ENCODE measurements around the gene RAD51B.

The RAD51B gene

DNA sequence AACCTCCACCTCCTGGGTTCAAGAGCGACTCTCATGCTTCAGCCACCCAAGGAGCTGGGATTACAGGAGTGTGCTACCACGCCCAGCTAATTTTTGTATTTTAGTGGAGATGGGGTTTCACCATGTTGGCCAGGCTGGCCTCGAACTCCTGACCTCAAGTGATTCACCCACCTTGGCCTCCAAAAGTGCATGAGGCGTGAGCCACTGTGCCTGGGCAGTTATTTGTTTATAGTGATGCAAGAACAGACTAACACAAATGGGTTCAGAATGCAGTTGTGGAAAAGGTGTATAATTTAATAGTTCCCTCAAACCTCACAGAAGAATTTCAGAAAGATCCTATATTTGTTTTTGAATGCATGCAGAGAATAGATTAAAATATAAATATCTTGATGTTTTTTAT is 526.2 kb downstream of the RAD51B start:
- Histone ChIP-seq H2AFZ (ENCODE audit: low read length) (no peak overlapping the region), H3K4me2 (ENCODE audit: low read depth, low read length) (no peak overlapping the region), H3K79me2 (ENCODE audit: low read length) (no peaks in the 10 kb centered on the region), H4K20me1 (ENCODE audit: insufficient read depth, low read length) (no peaks in the 10 kb centered on the region), H3F3A (ENCODE audit: insufficient read depth, low read length) (peaks cover 10% of the 10 kb centered on the region), H3K9ac (ENCODE audit: low read length) (no peak overlapping the region), H3K36me3 (replicated peaks; ENCODE audit: insufficient read depth, low read length) (no peaks in the 10 kb centered on the region), H3K9me2 (replicated peaks; ENCODE audit: insufficient read depth, low read length) (no peaks in the 10 kb centered on the region), H3K27ac (ENCODE audit: low read length) (no peak overlapping the region), H3K4me3 (ENCODE audit: low read length) (no peak overlapping the region), H3K4me1 (ENCODE audit: low read length) (peaks cover 16% of the 10 kb centered on the region), H3K27me3 (replicated peaks; ENCODE audit: insufficient read depth, low read length) (no peaks in the 10 kb centered on the region; the same call in 1 of the 2 replicates), H3K9me3 (replicated peaks; ENCODE audit: insufficient read depth, low read length) (no peaks in the 10 kb centered on the region)
- no peak for TF ChIP-seq EZH2phosphoT487 (IDR thresholded peaks at IDR 0.05; ENCODE audit: low read length)
- TF ChIP-seq CTCF (IDR thresholded peaks at IDR 0.05; ENCODE audit: low read length) = no peak
- no peak for DNase-seq

DNA sequence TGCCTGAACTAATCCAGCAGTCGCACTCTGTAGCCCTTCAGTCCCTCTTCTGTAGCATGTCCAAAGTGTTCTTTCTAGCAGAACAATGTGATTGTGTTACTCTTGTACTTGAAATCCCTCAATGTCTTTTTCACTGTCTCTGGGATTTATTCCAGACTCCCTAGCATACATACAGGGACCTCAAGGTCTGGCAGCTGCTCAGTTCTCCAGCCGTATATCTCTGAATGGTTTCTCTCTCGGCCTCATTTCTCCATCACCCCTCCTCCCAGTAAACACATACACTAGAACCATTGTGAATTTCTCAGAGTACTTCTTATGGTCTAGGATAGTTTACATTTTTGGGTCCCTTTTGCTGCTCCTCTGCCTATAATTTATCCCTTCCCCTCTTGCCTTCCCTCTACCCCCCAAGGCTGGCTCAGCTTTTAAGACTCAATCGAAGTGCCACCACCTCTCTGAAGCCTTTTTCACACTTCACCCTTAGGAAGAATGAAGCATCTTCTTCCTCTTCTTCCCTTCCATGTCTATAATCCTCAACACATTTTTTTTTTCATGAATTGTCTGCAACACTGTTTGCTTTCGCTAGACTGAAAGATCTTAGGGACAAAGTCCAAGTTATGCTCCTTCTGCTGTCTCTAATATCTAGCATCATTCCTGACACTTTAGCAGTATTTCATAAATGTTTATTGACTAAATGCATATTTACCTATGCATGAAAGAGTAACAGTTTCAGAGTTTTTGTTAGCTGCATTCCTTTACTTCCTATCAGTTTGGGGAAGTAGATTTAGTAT is 527.2 kb downstream of the RAD51B start:
- TF ChIP-seq EZH2 (optimal IDR thresholded peaks at IDR 0.05; ENCODE audit: low read depth, low read length) (no peak), EZH2phosphoT487 (IDR thresholded peaks at IDR 0.05; ENCODE audit: low read length) (no peak), CTCF (IDR thresholded peaks at IDR 0.05; ENCODE audit: low read length) (no peak)
- Histone ChIP-seq H3K9me3 (replicated peaks; ENCODE audit: insufficient read depth, low read length) (no peaks in the 10 kb centered on the region), H3K27me3 (replicated peaks; ENCODE audit: insufficient read depth, low read length) (no peaks in the 10 kb centered on the region)

DNA sequence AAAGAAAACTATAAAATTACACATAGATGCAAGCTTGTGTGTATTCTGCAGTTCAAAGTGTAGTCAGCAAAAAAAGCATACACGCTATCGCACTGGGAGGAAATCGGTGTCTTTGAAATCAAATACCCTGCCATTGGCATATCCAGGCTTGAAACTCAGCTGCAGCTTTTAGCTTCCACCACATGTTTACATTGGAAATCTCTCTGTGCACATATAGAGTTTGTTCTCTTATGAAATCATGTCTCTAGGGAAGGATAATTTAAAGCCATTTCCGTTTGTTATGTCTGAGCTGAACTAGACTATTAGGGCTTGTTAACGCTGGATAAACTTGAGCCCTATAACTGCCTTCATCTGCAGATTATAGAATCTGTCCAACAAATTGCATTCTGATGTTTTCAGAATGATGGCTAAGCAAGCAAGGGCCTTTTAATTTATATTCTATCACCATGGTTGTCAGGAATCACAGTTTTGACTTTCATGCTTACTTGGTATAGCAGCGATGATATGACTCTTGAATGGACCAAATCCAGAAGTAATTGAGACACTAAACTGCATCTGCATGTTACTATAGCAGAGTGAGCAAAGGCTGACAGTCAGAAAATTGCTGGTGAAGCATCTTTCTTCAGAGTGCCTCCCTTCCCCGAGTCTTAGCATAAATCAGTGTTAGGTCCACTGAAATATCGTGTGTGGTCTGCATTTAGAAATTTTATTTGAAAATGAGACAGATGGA is 530.5 kb downstream of the RAD51B start:
- Histone ChIP-seq H3K9me3 (replicated peaks; ENCODE audit: insufficient read depth, low read length) (no peaks in the 10 kb centered on the region), H3K4me1 (ENCODE audit: low read length) (no peaks in the 10 kb centered on the region), H2AFZ (ENCODE audit: low read length) (no peak overlapping the region), H3K79me2 (ENCODE audit: low read length) (no peaks in the 10 kb centered on the region), H3K27ac (ENCODE audit: low read length) (no peak overlapping the region), H3K27me3 (replicated peaks; ENCODE audit: insufficient read depth, low read length) (no peaks in the 10 kb centered on the region), H3K9me2 (replicated peaks; ENCODE audit: insufficient read depth, low read length) (no peaks in the 10 kb centered on the region), H3K4me3 (ENCODE audit: low read length) (no peak overlapping the region), H3K36me3 (replicated peaks; ENCODE audit: insufficient read depth, low read length) (no peaks in the 10 kb centered on the region), H3F3A (ENCODE audit: insufficient read depth, low read length) (no peaks in the 10 kb centered on the region), H3K9ac (ENCODE audit: low read length) (no peak overlapping the region), H3K4me2 (ENCODE audit: low read depth, low read length) (no peak overlapping the region), H4K20me1 (ENCODE audit: insufficient read depth, low read length) (no peaks in the 10 kb centered on the region)
- no peak for TF ChIP-seq EZH2phosphoT487 (IDR thresholded peaks at IDR 0.05; ENCODE audit: low read length)
- TF ChIP-seq EZH2 (optimal IDR thresholded peaks at IDR 0.05; ENCODE audit: low read depth, low read length) = no peak
- no peak for TF ChIP-seq CTCF (IDR thresholded peaks at IDR 0.05; ENCODE audit: low read length)
- no peak for DNase-seq

More for the DNA sequence above, 527.2 kb downstream of the RAD51B start:
- Histone ChIP-seq H2AFZ (ENCODE audit: low read length) (no peak overlapping the region), H4K20me1 (ENCODE audit: insufficient read depth, low read length) (no peaks in the 10 kb centered on the region), H3K9me2 (replicated peaks; ENCODE audit: insufficient read depth, low read length) (no peaks in the 10 kb centered on the region), H3K4me3 (ENCODE audit: low read length) (no peak overlapping the region), H3K9ac (ENCODE audit: low read length) (no peak overlapping the region), H3K79me2 (ENCODE audit: low read length) (no peaks in the 10 kb centered on the region), H3K27ac (ENCODE audit: low read length) (no peak overlapping the region), H3F3A (ENCODE audit: insufficient read depth, low read length) (peaks cover 6% of the 10 kb centered on the region; the same call in 1 of the 2 replicates), H3K4me2 (ENCODE audit: low read depth, low read length) (no peak overlapping the region), H3K36me3 (replicated peaks; ENCODE audit: insufficient read depth, low read length) (no peaks in the 10 kb centered on the region), H3K4me1 (ENCODE audit: low read length) (peaks cover 8% of the 10 kb centered on the region)
- DNase-seq = no peak
